ENCODE measurements around the gene EMX1.

The EMX1 gene

GRCh38 chr2:72926368-72926767, 9.0 kb downstream of the EMX1 start:
- no peak for DNase-seq

GRCh38 chr2:72926811-72927465, 9.6 kb downstream of the EMX1 start:
- DNase-seq, result no peak

- DNase-seq, result no peak
Measured at GRCh38 chr2:72927619-72928550, 10.6 kb downstream of the EMX1 start.

- no peak for DNase-seq
Measured at GRCh38 chr2:72929010-72929409, 11.7 kb downstream of the EMX1 start.

GRCh38 chr2:72931280-72931910, 14.1 kb downstream of the EMX1 start:
- peak; percentile 14 to 33 for DNase-seq

- DNase-seq, result no peak
Measured at GRCh38 chr2:72932045-72932740, 14.9 kb downstream of the EMX1 start.

- DNase-seq, result no peak
Measured at GRCh38 chr2:72932805-72933204, 15.5 kb downstream of the EMX1 start.

- no peak for DNase-seq
Measured at GRCh38 chr2:72933207-72933606, 15.9 kb downstream of the EMX1 start.

GRCh38 chr2:72933646-72934151, 16.4 kb downstream of the EMX1 start:
- DNase-seq, result no peak

GRCh38 chr2:72934683-72935610, 17.6 kb downstream of the EMX1 start:
- DNase-seq, result no peak

GRCh38 chr2:72935611-72935957, 18.3 kb downstream of the EMX1 start:
- no peak for DNase-seq

GRCh38 chr2:72936660-72937355, 19.5 kb downstream of the EMX1 start:
- DNase-seq, result no peak

- DNase-seq, result no peak
Measured at GRCh38 chr2:72937356-72937669, 20.0 kb downstream of the EMX1 start.

GRCh38 chr2:72938455-72938854, 21.1 kb downstream of the EMX1 start:
- no peak for DNase-seq

GRCh38 chr2:72940361-72940760, 23.0 kb downstream of the EMX1 start:
- DNase-seq, result no peak

- no peak for DNase-seq
Measured at GRCh38 chr2:72940786-72941185, 23.5 kb downstream of the EMX1 start.

- DNase-seq, result no peak
Measured at GRCh38 chr2:72942293-72942692, 25.0 kb downstream of the EMX1 start.

- DNase-seq, result no peak
Measured at GRCh38 chr2:72942881-72943418, 25.6 kb downstream of the EMX1 start.

GRCh38 chr2:72943540-72944395, 26.4 kb downstream of the EMX1 start:
- DNase-seq, result no peak

- DNase-seq, result no peak
Measured at GRCh38 chr2:72944804-72945449, 27.6 kb downstream of the EMX1 start.

Measured in activated CD4-positive, alpha-beta T cell treated with anti-CD3 and anti-CD28 coated beads, Interleukin-2, amount 50 U/mL, for 48 hours (primary cell).